ENCODE results near the gene C1orf226.

DNA sequence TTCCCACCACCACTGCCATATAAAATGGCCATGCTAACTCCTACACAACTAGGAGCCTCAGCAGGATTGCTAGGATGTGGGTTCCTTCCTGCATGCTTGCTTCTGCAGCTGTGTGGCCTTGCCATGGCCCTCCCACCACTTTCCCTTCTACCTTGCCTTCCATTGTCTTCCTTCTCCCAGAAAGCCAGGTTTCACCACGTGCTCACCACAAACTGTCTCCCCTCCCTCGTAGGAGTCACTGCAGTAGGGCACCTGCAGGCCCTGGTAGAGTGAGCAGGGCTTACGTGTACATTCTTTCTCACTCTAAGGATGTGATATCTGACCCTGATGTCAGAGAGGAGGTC, 3.7 kb downstream of the C1orf226 start:
- TF ChIP-seq, protein P1, sequence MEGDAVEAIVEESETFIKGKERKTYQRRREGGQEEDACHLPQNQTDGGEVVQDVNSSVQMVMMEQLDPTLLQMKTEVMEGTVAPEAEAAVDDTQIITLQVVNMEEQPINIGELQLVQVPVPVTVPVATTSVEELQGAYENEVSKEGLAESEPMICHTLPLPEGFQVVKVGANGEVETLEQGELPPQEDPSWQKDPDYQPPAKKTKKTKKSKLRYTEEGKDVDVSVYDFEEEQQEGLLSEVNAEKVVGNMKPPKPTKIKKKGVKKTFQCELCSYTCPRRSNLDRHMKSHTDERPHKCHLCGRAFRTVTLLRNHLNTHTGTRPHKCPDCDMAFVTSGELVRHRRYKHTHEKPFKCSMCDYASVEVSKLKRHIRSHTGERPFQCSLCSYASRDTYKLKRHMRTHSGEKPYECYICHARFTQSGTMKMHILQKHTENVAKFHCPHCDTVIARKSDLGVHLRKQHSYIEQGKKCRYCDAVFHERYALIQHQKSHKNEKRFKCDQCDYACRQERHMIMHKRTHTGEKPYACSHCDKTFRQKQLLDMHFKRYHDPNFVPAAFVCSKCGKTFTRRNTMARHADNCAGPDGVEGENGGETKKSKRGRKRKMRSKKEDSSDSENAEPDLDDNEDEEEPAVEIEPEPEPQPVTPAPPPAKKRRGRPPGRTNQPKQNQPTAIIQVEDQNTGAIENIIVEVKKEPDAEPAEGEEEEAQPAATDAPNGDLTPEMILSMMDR (IDR thresholded peaks at IDR 0.05): no peak
- TF ChIP-seq POLR2AphosphoS5 (IDR thresholded peaks at IDR 0.05) (no peak), POLR2A (IDR thresholded peaks at IDR 0.05) (no peak)

Data from breast epithelium (tissue), 3 donors.